ENCODE measurements around the gene GPS2. TPM values are rescaled to one million over a fixed set of nuclear protein-coding genes. Genes with fewer than 3 reads are reported as not detected.

GPS2 gene
- total RNA-seq, 2 experiments from 2014 or later, result 83.7 to 85.1 TPM

GRCh38 chr17:7324438-7324779, 9.2 kb upstream of the GPS2 start:
- ATAC-seq (no peak), DNase-seq (no peak)
- no peak overlapping the region for H3K4me3 Mint-ChIP-seq
- no peak overlapping the region for H3K27ac Mint-ChIP-seq
- no peaks in the 10 kb centered on the region for H3K9me3 Mint-ChIP-seq (ENCODE audit: low read depth)
- H3K4me1 Mint-ChIP-seq, result peaks cover 20% of the 10 kb centered on the region
- CTCF ChIA-PET, result interaction anchor here (0.6 to 2.3 kb wide), 13 partner anchors 10 to 252 kb away, joined by 3 to 25 read pairs (median 3); partner anchors contain the start of genes ACAP1, GABARAP and GPS2
- H3K27me3 Mint-ChIP-seq, result no peaks in the 10 kb centered on the region
- H3K36me3 Mint-ChIP-seq, result peaks cover 25% of the 10 kb centered on the region

- Mint-ChIP-seq H3K4me1 (peaks cover 20% of the 10 kb centered on the region), H3K4me3 (no peak overlapping the region), H3K36me3 (peaks cover 25% of the 10 kb centered on the region), H3K9me3 (ENCODE audit: low read depth) (no peaks in the 10 kb centered on the region), H3K27ac (no peak overlapping the region), H3K27me3 (no peaks in the 10 kb centered on the region)
- CTCF ChIA-PET, result interaction anchor here (0.9 to 2.3 kb wide), 13 partner anchors 9 to 103 kb away, joined by 3 to 25 read pairs (median 4); partner anchors contain the start of genes ACAP1, GABARAP and GPS2
- peak; percentile 72 for DNase-seq
- ATAC-seq, result peak; percentile 54
These were observed 8.7 kb upstream of the GPS2 start for GRCh38 chr17:7323731-7324437.

- peaks cover 9% of the 10 kb centered on the region for H3K4me1 Mint-ChIP-seq
- no peaks in the 10 kb centered on the region for H3K27me3 Mint-ChIP-seq
- H3K27ac Mint-ChIP-seq, result no peak overlapping the region
- ATAC-seq (no peak), DNase-seq (no peak)
- CTCF ChIA-PET, result interaction anchor here (1.0 to 1.5 kb wide), 5 partner anchors 14 to 63 kb away, joined by 3 to 6 read pairs (median 5); partner anchors contain the start of gene ACAP1
- no peaks in the 10 kb centered on the region for H3K9me3 Mint-ChIP-seq (ENCODE audit: low read depth)
- peaks cover 26% of the 10 kb centered on the region for H3K36me3 Mint-ChIP-seq
- no peak overlapping the region for H3K4me3 Mint-ChIP-seq
These were observed 7.5 kb upstream of the GPS2 start for GRCh38 chr17:7322520-7323194.

DNA sequence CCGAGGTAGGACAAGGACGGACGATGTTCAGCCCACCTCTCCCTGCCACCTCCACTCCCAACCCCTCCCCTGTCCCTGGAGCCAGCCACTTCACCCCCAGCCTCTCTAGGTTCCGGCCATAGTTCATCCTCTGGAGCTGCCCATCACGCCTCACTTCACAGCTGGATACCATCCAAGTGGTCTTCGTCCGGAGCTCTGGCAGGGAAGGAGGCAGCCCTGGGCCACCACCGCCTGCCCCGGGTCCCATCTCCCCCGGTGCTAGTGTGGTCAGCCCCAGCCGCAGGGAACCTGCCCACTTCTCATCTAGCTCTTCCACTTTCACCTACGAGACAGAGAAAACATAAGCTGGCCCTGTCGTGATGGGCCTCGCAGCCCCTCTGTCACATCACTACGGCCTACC, 6.3 kb upstream of the GPS2 start:
- DNase-seq, result no peak
- H3K4me3 Mint-ChIP-seq, result no peak overlapping the region
- peaks cover 6% of the 10 kb centered on the region for H3K4me1 Mint-ChIP-seq
- no peaks in the 10 kb centered on the region for H3K9me3 Mint-ChIP-seq (ENCODE audit: low read depth)
- no peak for ATAC-seq
- no peaks in the 10 kb centered on the region for H3K27me3 Mint-ChIP-seq
- no peak overlapping the region for H3K27ac Mint-ChIP-seq
- H3K36me3 Mint-ChIP-seq, result peaks cover 28% of the 10 kb centered on the region
- CTCF ChIA-PET, result interaction anchor here (0.8 to 1.5 kb wide), 3 partner anchors 16 to 21 kb away, joined by 3 to 6 read pairs (median 5); no protein-coding TSS in a partner anchor

DNA sequence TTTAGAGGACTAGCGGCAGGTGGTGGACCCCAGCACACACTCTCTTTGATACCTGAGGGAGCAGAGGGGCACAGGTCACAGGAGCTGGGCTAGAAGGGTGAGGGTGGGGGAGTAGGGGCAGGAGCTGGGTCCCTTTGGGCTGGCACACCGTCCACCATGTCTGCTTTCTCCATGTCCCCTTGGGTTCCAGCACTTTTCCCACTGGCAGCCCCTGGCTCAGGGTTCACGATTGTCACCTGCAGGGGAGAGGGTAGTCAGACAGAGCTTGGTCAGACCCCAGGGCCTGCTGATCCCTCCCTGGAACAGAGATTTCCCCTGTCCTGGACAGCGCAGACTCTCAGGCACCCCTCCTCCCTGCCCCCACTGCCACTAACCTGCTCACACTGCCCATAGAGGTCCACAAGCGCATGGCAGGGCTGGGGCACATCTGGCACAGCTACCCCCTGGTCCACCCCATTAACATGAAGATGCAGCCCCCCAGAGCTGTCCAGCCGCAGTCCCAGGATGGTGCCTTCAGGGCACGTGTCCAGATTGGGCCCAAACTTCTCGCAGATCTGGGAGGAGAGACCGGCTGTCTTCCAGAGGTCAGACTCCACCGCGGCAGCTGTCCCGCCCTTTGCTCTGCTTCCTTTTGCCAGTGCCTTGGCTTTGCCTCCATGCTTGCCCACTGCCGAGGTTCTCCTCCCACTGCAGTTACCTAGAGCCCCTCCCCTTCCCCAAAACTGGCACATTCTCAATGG, 3.1 kb upstream of the GPS2 start:
- CTCF ChIA-PET, result interaction anchor here (1.0 to 3.0 kb wide), 3 partner anchors 9 to 36 kb away, joined by 3 to 10 read pairs (median 6); partner anchors contain the start of gene ACAP1
- DNase-seq, result no peak
- no peak overlapping the region for H3K27ac Mint-ChIP-seq
- H3K9me3 Mint-ChIP-seq (ENCODE audit: low read depth), result no peaks in the 10 kb centered on the region
- no peaks in the 10 kb centered on the region for H3K27me3 Mint-ChIP-seq
- peaks cover 30% of the 10 kb centered on the region for H3K36me3 Mint-ChIP-seq
- H3K4me3 Mint-ChIP-seq, result no peak overlapping the region
- no peak for ATAC-seq
- H3K4me1 Mint-ChIP-seq, result peaks cover 24% of the 10 kb centered on the region

GRCh38 chr17:7317161-7317803, 2.1 kb upstream of the GPS2 start:
- ATAC-seq (no peak), DNase-seq (no peak)
- peaks cover 34% of the 10 kb centered on the region for H3K4me1 Mint-ChIP-seq
- peak overlapping the region; percentile 64 for H3K27ac Mint-ChIP-seq
- H3K4me3 Mint-ChIP-seq, result no peak overlapping the region
- no peaks in the 10 kb centered on the region for H3K27me3 Mint-ChIP-seq
- CTCF ChIA-PET, result interaction anchor here (0.8 to 3.0 kb wide), 3 partner anchors 10 to 37 kb away, joined by 3 to 10 read pairs (median 3); no protein-coding TSS in a partner anchor
- no peaks in the 10 kb centered on the region for H3K9me3 Mint-ChIP-seq (ENCODE audit: low read depth)
- H3K36me3 Mint-ChIP-seq, result peaks cover 30% of the 10 kb centered on the region

GRCh38 chr17:7315570-7316235, 543 bp upstream of the GPS2 start:
- CTCF ChIA-PET, result interaction anchor here (1.1 to 3.4 kb wide), 8 partner anchors 9 to 34 kb away, joined by 3 to 14 read pairs (median 4); partner anchors contain the start of genes ACAP1 and NEURL4
- DNase-seq (no peak), ATAC-seq (no peak)
- H3K4me3 Mint-ChIP-seq, result peak overlapping the region; percentile 80
- peaks cover 29% of the 10 kb centered on the region for H3K36me3 Mint-ChIP-seq
- H3K27me3 Mint-ChIP-seq, result no peaks in the 10 kb centered on the region
- no peaks in the 10 kb centered on the region for H3K9me3 Mint-ChIP-seq (ENCODE audit: low read depth)
- peak overlapping the region; percentile 87 for H3K27ac Mint-ChIP-seq
- H3K4me1 Mint-ChIP-seq, result peaks cover 45% of the 10 kb centered on the region

DNA sequence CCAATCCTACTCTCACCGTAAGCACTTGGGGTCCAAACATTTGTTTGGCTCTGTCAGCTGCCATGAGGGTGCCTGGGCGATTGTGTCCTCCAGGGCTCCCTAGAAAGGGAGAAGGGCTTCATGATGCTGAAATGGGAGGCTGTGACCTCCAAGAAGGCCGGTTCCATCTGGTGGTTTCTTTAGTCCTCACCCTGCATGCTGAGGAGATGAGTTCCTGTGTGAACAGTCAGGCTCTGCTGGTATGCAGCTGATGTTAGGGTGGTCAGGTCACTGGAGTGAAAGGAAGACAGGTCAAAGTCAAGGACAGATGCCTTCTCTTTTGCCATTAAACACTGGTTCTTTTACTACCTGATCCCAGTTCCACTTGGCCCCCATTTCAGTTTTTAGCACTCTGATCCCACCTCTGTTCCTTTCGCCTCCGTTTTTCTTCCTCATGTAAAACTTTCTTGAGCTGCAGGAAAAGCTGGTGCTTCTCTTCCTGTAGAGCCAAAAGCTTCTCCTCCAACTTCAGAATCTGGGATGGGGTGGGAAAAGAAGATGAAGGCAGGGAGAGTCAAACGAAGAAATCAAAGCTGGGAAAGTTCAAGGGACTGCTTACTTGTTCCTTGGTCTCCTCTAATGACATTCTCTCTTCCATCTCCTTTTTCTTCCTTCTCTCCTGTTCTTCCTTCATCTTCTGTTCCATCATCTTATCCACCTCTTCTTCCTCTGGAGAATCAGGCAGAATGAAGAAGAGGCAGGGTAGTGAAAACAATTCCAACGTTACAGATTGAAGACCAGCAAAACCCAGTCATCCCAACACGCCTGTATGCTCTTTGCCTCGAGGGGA, 1.1 kb downstream of the GPS2 start:
- Mint-ChIP-seq H3K27ac (peak overlapping the region; percentile 91), H3K4me1 (peaks cover 61% of the 10 kb centered on the region)

GRCh38 chr17:7313088-7313889, 1.9 kb downstream of the GPS2 start:
- peaks cover 66% of the 10 kb centered on the region for H3K4me1 Mint-ChIP-seq
- DNase-seq (no peak), ATAC-seq (no peak)
- no peaks in the 10 kb centered on the region for H3K9me3 Mint-ChIP-seq (ENCODE audit: low read depth)
- H3K36me3 Mint-ChIP-seq, result peaks cover 49% of the 10 kb centered on the region
- peak overlapping the region; percentile 91 for H3K27ac Mint-ChIP-seq
- CTCF ChIA-PET, result interaction anchor here (1.1 to 3.4 kb wide), 8 partner anchors 10 to 124 kb away, joined by 4 to 14 read pairs (median 4); partner anchors contain the start of gene ACAP1
- H3K4me3 Mint-ChIP-seq, result peak overlapping the region; percentile 80
- H3K27me3 Mint-ChIP-seq, result no peaks in the 10 kb centered on the region

More for the DNA sequence above, 1.1 kb downstream of the GPS2 start:
- Mint-ChIP-seq H3K36me3 (peaks cover 45% of the 10 kb centered on the region), H3K4me3 (peak overlapping the region; percentile 80), H3K9me3 (ENCODE audit: low read depth) (no peaks in the 10 kb centered on the region), H3K27me3 (no peaks in the 10 kb centered on the region)
- CTCF ChIA-PET, result interaction anchor here (0.7 to 3.4 kb wide), 10 partner anchors 9 to 123 kb away, joined by 3 to 14 read pairs (median 4); partner anchors contain the start of genes ACAP1 and NEURL4
- ATAC-seq, result no peak
- DNase-seq, result no peak

- DNase-seq (no peak), ATAC-seq (no peak)
- peaks cover 49% of the 10 kb centered on the region for H3K36me3 Mint-ChIP-seq
- peaks cover 66% of the 10 kb centered on the region for H3K4me1 Mint-ChIP-seq
- no peaks in the 10 kb centered on the region for H3K27me3 Mint-ChIP-seq
- H3K27ac Mint-ChIP-seq, result peak overlapping the region; percentile 91
- H3K4me3 Mint-ChIP-seq, result no peak overlapping the region
- H3K9me3 Mint-ChIP-seq (ENCODE audit: low read depth), result no peaks in the 10 kb centered on the region
- CTCF ChIA-PET, result interaction anchor here (1.1 to 2.9 kb wide), 6 partner anchors 11 to 43 kb away, joined by 4 to 11 read pairs (median 4); partner anchors contain the start of gene ACAP1
These were observed 2.6 kb downstream of the GPS2 start for GRCh38 chr17:7312432-7313087.

Data from activated CD8-positive, alpha-beta memory T cell treated with anti-CD3 and anti-CD28 coated beads, Interleukin-2, amount 10 ng/mL, durations not matched to agents 7 days and 5 days (primary cell).